CD14-positive monocyte (primary cell): ENCODE data around the gene PABPN1L. TPM values are rescaled to one million over a fixed set of nuclear protein-coding genes. Genes with fewer than 3 reads are reported as not detected.

Experiments used
- DNase-seq, 3 donors: peaks; one replicate each; pipeline ENCODE4 v3.0.0-alpha.2; 2011 to 2022
- H2AFZ ChIP-seq: 2 replicates; pipeline ENCODE4 v1.6.0; 2012; ENCODE audit warnings: mild to moderate bottlenecking, low read depth, low read length, inconsistent platforms; ENCODE audit not compliant: insufficient read depth, poor library complexity, severe bottlenecking
- H3K27ac ChIP-seq, 2 donors: 1 replicate in 1 of 2; 2 replicates in 1 of 2; pipeline ENCODE4 v1.5.1; 2012 to 2013; ENCODE audit warnings: low read length in 2 of 2, control low read depth in 1 of 2, inconsistent platforms in 1 of 2, low read depth in 1 of 2, mild to moderate bottlenecking in 1 of 2
- H3K27me3 ChIP-seq, 2 donors: one replicate each; pipeline versions ENCODE4 v1.6.0 to v1.6.1; 2011 to 2013; ENCODE audit warnings: low read length in 2 of 2; ENCODE audit not compliant: control insufficient read depth in 2 of 2, insufficient read depth in 2 of 2
- H3K36me3 ChIP-seq, 2 donors: replicated peaks in 1 of 2; 1 replicate in 1 of 2; 2 replicates in 1 of 2; pipeline versions ENCODE4 v1.5.1 to v1.6.1; 2012 to 2013; ENCODE audit warnings: low read length in 2 of 2, control low read depth in 1 of 2, inconsistent platforms in 1 of 2, mild to moderate bottlenecking in 1 of 2; ENCODE audit not compliant: insufficient read depth in 2 of 2, control insufficient read depth in 1 of 2
- H3K4me1 ChIP-seq, 2 donors: 1 replicate in 1 of 2; 2 replicates in 1 of 2; pipeline versions ENCODE4 v1.5.1 to v1.6.1; 2012 to 2013; ENCODE audit warnings: low read length in 2 of 2, control low read depth in 1 of 2, inconsistent platforms in 1 of 2, mild to moderate bottlenecking in 1 of 2, moderate library complexity in 1 of 2; ENCODE audit not compliant: insufficient read depth in 2 of 2, control insufficient read depth in 1 of 2
- H3K4me2 ChIP-seq: replicated peaks from 2 replicates; pipeline ENCODE3; 2012; ENCODE audit warnings: low read length, moderate library complexity, mild to moderate bottlenecking; ENCODE audit not compliant: poor library complexity, severe bottlenecking; ENCODE audit errors: extremely low read depth
- H3K4me3 ChIP-seq, 3 experiments: fragments of 200-600 bp in 1 of 3; sonication (generic) in 1 of 3; replicated peaks in 1 of 3; 1 replicate in 2 of 3; 2 replicates in 1 of 3; pipeline ENCODE4 v1.5.1; 2011 to 2013; ENCODE audit warnings: low read length in 3 of 3, mild to moderate bottlenecking in 3 of 3, control low read depth in 2 of 3, low read depth in 2 of 3, inconsistent platforms in 1 of 3, moderate library complexity in 1 of 3
- H3K79me2 ChIP-seq: 2 replicates; pipeline ENCODE4 v1.6.0; 2012; ENCODE audit warnings: mild to moderate bottlenecking, control low read depth, inconsistent platforms, low read length, moderate library complexity; ENCODE audit not compliant: insufficient read depth
- H3K9ac ChIP-seq: 2 replicates; pipeline ENCODE4 v1.6.0; 2017; ENCODE audit warnings: low read length, mild to moderate bottlenecking; ENCODE audit not compliant: insufficient read depth, poor library complexity, severe bottlenecking
- H3K9me3 ChIP-seq, 2 donors: replicated peaks in 1 of 2; 1 replicate in 1 of 2; 2 replicates in 1 of 2; pipeline versions ENCODE4 v1.5.1 to v1.6.1; 2012 to 2013; ENCODE audit warnings: low read length in 2 of 2, control low read depth in 1 of 2; ENCODE audit not compliant: control insufficient read depth in 1 of 2, insufficient read depth in 1 of 2
- H4K20me1 ChIP-seq: 2 replicates; pipeline ENCODE4 v1.6.0; 2012; ENCODE audit warnings: mild to moderate bottlenecking, low read length, control low read depth, moderate library complexity; ENCODE audit not compliant: insufficient read depth
- H3K27ac Mint-ChIP-seq, 7 donors: one replicate each; pipeline ENCODE4 v1.8.0; 2020; ENCODE audit warnings: mild to moderate bottlenecking in 7 of 7, mixed read lengths in 7 of 7, moderate library complexity in 6 of 7, inconsistent platforms in 2 of 7
- H3K27me3 Mint-ChIP-seq, 3 donors: one replicate each; pipeline ENCODE4 v1.8.0; 2021 to 2022; ENCODE audit warnings: low read depth in 3 of 3, mild to moderate bottlenecking in 3 of 3, mixed read lengths in 3 of 3, moderate library complexity in 3 of 3, inconsistent platforms in 1 of 3
- H3K36me3 Mint-ChIP-seq, 2 donors: one replicate each; pipeline ENCODE4 v1.8.0; 2020; ENCODE audit warnings: mixed read lengths in 2 of 2, inconsistent platforms in 1 of 2, mild to moderate bottlenecking in 1 of 2
- H3K4me1 Mint-ChIP-seq: one replicate; pipeline ENCODE4 v1.8.0; 2020; ENCODE audit warnings: mild to moderate bottlenecking, mixed read lengths
- H3K4me3 Mint-ChIP-seq, 2 donors: one replicate each; pipeline ENCODE4 v1.8.0; 2020; ENCODE audit warnings: mild to moderate bottlenecking in 2 of 2, mixed read lengths in 2 of 2, moderate library complexity in 1 of 2
- H3K9me3 Mint-ChIP-seq, 7 donors: one replicate each; pipeline ENCODE4 v1.8.0; 2020 to 2022; ENCODE audit warnings: mixed read lengths in 7 of 7, mild to moderate bottlenecking in 6 of 7, moderate library complexity in 6 of 7, inconsistent platforms in 2 of 7
- WGBS: methylation state at CpG from one replicate; pipeline ENCODE4 v1.1.5; 2013; ENCODE audit warnings: missing lambda C conversion rate; ENCODE audit not compliant: insufficient coverage; 5-methylcytosine and 5-hydroxymethylcytosine counted together
- intact Hi-C, 2 donors: fragments of 100-400 bp; cut with micrococcal nuclease; formaldehyde crosslinking; loops; one replicate each; pipeline versions ENCODE4 v1.15.0 to v1.15.1; 2023
- polyA plus RNA-seq, 3 donors: library from polyadenylated mRNA; depleted of rRNA in 1 of 3; unstranded in 2 of 3; stranded (reverse) in 1 of 3; fragments of 300-500 nt in 2 of 3; fragments of >200 nt in 1 of 3; fragmentation: Illumina TruSeq in 2 of 3; gene quantifications; 1 replicate in 2 of 3; 2 replicates in 1 of 3; pipeline ENCODE4 v1.2.3, GENCODE V29; 2012 to 2021
- TF ChIP-seq, protein P1 (sequence below): fragments of 200-600 bp; IDR thresholded peaks from one replicate; pipeline ENCODE4 v1.8.0; 2022; ENCODE audit warnings: antibody characterized with exemption, mild to moderate bottlenecking

The PABPN1L gene
- polyA plus RNA-seq, 3 donors: 0.39 TPM; not detected in 2

DNA sequence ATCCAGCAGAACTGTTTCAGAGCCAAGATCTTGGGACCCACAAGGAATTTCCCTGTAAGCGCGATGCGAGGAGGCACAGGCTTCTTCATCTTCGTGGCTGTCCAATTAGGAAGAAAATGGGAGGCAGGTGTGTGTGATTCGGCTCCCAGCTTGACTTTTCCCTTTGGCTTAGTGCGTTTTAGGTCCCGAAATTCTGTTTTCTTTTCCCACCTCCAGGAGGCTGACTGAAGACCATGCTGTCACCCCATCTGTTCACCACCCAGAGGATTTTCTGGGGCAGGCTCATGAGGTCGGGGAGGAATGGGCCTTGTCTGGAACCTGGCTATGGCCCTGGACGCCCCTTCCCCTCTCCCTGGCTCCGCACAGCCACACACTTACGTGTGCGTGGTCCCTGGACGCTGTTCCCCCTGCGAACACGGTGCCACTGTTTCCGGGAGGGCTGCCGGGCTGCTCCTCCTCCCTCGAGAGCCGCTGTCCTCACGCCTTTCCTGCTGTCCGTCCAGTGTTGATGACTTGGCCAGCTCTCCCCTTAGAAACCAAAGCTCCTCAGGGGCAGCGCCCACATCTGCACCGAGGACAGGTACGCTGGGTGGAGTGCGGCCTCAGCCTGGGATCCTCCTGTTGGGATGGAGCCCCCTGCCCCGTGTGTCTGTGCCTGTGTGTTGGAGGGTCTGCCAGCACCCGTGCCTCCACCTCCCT lies 2.7 kb upstream of the PABPN1L start:
- H3K4me1 ChIP-seq: peaks cover 0 to 11% of the 10 kb centered on the region in 2 donors
- H3K9me3 ChIP-seq: no peaks in the 10 kb centered on the region
- no peak overlapping the region for H3K9ac ChIP-seq
- intact Hi-C loops: no loop called here
- H3K27ac Mint-ChIP-seq: no peak overlapping the region
- H3K36me3 ChIP-seq: peaks cover 0 to under 1% of the 10 kb centered on the region in 2 donors
- H3K36me3 Mint-ChIP-seq: peaks cover 0 to 2% of the 10 kb centered on the region in 2 donors
- peaks cover 30% of the 10 kb centered on the region for H4K20me1 ChIP-seq
- 91% methylated on average over 20 of the region's 27 CpGs for WGBS
- H3K4me1 Mint-ChIP-seq: peaks cover 9% of the 10 kb centered on the region
- TF ChIP-seq, protein P1, sequence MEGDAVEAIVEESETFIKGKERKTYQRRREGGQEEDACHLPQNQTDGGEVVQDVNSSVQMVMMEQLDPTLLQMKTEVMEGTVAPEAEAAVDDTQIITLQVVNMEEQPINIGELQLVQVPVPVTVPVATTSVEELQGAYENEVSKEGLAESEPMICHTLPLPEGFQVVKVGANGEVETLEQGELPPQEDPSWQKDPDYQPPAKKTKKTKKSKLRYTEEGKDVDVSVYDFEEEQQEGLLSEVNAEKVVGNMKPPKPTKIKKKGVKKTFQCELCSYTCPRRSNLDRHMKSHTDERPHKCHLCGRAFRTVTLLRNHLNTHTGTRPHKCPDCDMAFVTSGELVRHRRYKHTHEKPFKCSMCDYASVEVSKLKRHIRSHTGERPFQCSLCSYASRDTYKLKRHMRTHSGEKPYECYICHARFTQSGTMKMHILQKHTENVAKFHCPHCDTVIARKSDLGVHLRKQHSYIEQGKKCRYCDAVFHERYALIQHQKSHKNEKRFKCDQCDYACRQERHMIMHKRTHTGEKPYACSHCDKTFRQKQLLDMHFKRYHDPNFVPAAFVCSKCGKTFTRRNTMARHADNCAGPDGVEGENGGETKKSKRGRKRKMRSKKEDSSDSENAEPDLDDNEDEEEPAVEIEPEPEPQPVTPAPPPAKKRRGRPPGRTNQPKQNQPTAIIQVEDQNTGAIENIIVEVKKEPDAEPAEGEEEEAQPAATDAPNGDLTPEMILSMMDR: no peak
- peaks cover 0 to 7% (median 0%) of the 10 kb centered on the region in 7 donors for H3K9me3 Mint-ChIP-seq
- no peak overlapping the region for H3K4me3 ChIP-seq
- H2AFZ ChIP-seq: no peak overlapping the region
- H3K27me3 ChIP-seq: peaks cover 0 to 19% of the 10 kb centered on the region in 2 donors
- no peaks in the 10 kb centered on the region for H3K79me2 ChIP-seq
- no peak for DNase-seq
- H3K27me3 Mint-ChIP-seq: peaks cover 21 to 42% (median 32%) of the 10 kb centered on the region in 3 donors
- H3K4me3 Mint-ChIP-seq: no peak overlapping the region
- no peak overlapping the region for H3K27ac ChIP-seq
- H3K4me2 ChIP-seq: no peak overlapping the region

DNA sequence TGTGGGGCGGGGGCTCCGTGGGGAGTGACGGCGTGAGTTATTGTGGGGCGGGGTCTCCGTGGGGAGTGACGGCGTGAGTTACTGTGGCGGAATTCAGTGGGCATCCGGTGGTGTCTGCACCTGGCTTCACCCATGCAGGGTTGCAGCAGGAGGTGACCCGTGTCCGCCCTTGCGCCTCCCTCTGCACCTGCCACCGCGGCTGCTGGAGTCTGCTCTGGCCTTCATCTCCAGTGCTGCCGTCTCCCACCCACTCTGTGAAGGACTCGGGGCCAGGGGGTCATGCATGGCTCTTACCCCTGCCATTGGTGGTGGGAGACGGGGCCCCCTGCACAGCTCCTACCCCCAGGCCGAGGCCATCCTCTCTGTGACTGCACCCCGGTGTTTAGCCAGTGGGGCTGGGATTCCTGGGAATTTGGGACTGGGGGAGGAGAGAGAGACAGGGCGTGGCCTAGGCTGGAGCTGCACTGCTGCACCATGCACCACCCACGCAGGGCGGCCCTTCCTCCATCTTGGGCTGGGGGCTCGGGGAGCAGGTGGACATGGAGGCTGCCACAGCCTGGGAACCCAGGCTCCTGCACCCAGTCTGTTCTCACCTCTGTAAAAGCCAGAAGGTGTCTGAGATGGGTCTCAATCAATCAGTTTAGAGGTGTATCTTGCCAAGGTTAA lies 1.3 kb upstream of the PABPN1L start:
- no peaks in the 10 kb centered on the region for H3K9me3 ChIP-seq
- H3K36me3 Mint-ChIP-seq: peaks cover 4 to 5% of the 10 kb centered on the region in 2 donors
- H3K9ac ChIP-seq: no peak overlapping the region
- H3K4me2 ChIP-seq: no peak overlapping the region
- H4K20me1 ChIP-seq: peaks cover 16% of the 10 kb centered on the region
- no peak for DNase-seq
- H3K9me3 Mint-ChIP-seq: peaks cover 0 to 7% (median 0%) of the 10 kb centered on the region in 7 donors
- no peak overlapping the region for H2AFZ ChIP-seq
- H3K4me3 Mint-ChIP-seq: no peak overlapping the region
- H3K79me2 ChIP-seq: no peaks in the 10 kb centered on the region
- TF ChIP-seq, protein P1: no peak
- peaks cover 0 to 19% of the 10 kb centered on the region in 2 donors for H3K27me3 ChIP-seq
- H3K27ac Mint-ChIP-seq: no peak overlapping the region
- peaks cover 21 to 42% (median 29%) of the 10 kb centered on the region in 3 donors for H3K27me3 Mint-ChIP-seq
- no peak overlapping the region for H3K4me3 ChIP-seq
- intact Hi-C loops: no loop called here
- peaks cover 9% of the 10 kb centered on the region for H3K4me1 Mint-ChIP-seq
- H3K36me3 ChIP-seq: peaks cover 0 to 1% of the 10 kb centered on the region in 2 donors
- no peak overlapping the region for H3K27ac ChIP-seq
- H3K4me1 ChIP-seq: peaks cover 0 to 11% of the 10 kb centered on the region in 2 donors
- 95% methylated on average over 17 of the region's 24 CpGs for WGBS
